Activated CD4-positive, alpha-beta memory T cell treated with anti-CD3 and anti-CD28 coated beads for 36 hours (primary cell): ENCODE measurements around the gene GPR18. TPM values are rescaled to one million over a fixed set of nuclear protein-coding genes. Genes with fewer than 3 reads are reported as not detected.
A peak's percentile ranks its signal among the peaks of the same experiment; 100 is the strongest.

Experiments
- CTCF ChIA-PET: fragments of 350-600 bp; sonication (Branson Sonifier 250); formaldehyde crosslinking; loops from one replicate; lab custom pipeline; 2021; ENCODE audit warnings: antibody characterized with exemption, inconsistent platforms; lab: Charles Lee
- POLR2A ChIA-PET: fragments of 350-600 bp; sonication (Branson Sonifier 250); formaldehyde crosslinking; loops from one replicate; lab custom pipeline; 2021; ENCODE audit warnings: antibody characterized with exemption; lab: Charles Lee
- DNase-seq: peaks from one replicate; pipeline ENCODE4 v3.0.0-alpha.2; 2020
- H3K27ac Mint-ChIP-seq: one replicate; pipeline ENCODE4 v1.8.0; 2021; ENCODE audit warnings: mixed read lengths
- H3K27me3 Mint-ChIP-seq: one replicate; pipeline ENCODE4 v1.8.0; 2021; ENCODE audit warnings: mixed read lengths
- H3K36me3 Mint-ChIP-seq: one replicate; pipeline ENCODE4 v1.8.0; 2021; ENCODE audit warnings: mixed read lengths
- H3K4me1 Mint-ChIP-seq: one replicate; pipeline ENCODE4 v1.8.0; 2021; ENCODE audit warnings: low read depth, mixed read lengths
- H3K4me3 Mint-ChIP-seq: one replicate; pipeline ENCODE4 v1.8.0; 2021; ENCODE audit warnings: mild to moderate bottlenecking, mixed read lengths
- H3K9me3 Mint-ChIP-seq: one replicate; pipeline ENCODE4 v1.8.0; 2021; ENCODE audit warnings: mixed read lengths
- intact Hi-C: fragments of 100-400 bp; cut with micrococcal nuclease; formaldehyde crosslinking; loops from one replicate; pipeline ENCODE4 v1.15.1; 2023
- total RNA-seq, 2 experiments: library from RNA; stranded (reverse); gene quantifications; one replicate each; pipeline ENCODE4 v1.2.3, GENCODE V29; 2021

GPR18 gene
- total RNA-seq, 2 experiments from 2014 or later, result 2.4 to 2.8 TPM

DNA sequence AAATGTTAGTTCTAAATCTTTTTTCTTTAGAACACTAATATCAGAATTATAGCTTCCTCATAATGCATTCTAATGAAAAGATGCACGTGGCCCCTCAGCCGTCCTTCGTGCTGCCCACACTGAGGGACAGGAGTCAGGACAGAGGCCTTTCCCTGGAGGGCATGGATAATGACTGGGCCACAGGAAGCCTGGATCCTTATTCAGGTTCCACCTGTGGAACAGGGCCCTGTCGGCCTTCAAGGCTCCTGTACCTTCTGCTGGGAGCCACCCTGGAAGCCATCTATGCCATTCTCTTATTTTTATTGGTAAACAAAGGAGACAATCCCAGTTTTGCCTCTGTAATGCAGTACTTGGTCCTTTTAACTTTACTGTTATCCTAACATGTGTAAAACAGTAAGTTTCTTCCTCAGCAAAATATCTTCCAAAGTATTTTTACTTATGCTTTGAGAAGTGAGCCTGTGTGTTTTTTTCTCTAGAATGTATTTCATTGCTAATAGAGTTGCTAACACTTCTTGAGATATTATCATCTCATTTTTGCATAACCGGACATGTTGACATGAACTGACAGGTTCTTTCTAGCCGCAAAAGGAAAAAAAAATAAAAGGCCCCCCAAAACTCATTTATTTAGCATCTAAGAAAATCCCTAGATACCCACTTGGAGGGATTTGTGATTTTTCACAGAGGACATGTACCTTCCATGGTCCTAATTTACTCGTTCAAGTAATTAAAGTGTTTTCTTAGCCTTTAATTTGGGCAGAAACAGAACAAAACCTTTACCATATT, 43.1 kb upstream of the GPR18 start:
- ChIA-PET CTCF (interaction anchor here (0.6 to 9.8 kb wide), 10 partner anchors 10 to 135 kb away, joined by 3 to 93 read pairs (median 4); no protein-coding TSS in a partner anchor), POLR2A (interaction anchor here (1.0 to 14.1 kb wide), 7 partner anchors 10 to 53 kb away, joined by 3 to 246 read pairs (median 10); no protein-coding TSS in a partner anchor)
- peak overlapping the region; percentile 54 for H3K4me3 Mint-ChIP-seq
- H3K36me3 Mint-ChIP-seq, result peaks cover 54% of the 10 kb centered on the region
- no peaks in the 10 kb centered on the region for H3K9me3 Mint-ChIP-seq
- H3K27ac Mint-ChIP-seq, result peak overlapping the region; percentile 84
- DNase-seq, result no peak
- peaks cover 73% of the 10 kb centered on the region for H3K4me1 Mint-ChIP-seq
- intact Hi-C loops, result loop anchor here (10.0 kb wide), 1 partner anchor 304 kb away; the partner anchor contains the start of gene CLYBL
- no peaks in the 10 kb centered on the region for H3K27me3 Mint-ChIP-seq

DNA sequence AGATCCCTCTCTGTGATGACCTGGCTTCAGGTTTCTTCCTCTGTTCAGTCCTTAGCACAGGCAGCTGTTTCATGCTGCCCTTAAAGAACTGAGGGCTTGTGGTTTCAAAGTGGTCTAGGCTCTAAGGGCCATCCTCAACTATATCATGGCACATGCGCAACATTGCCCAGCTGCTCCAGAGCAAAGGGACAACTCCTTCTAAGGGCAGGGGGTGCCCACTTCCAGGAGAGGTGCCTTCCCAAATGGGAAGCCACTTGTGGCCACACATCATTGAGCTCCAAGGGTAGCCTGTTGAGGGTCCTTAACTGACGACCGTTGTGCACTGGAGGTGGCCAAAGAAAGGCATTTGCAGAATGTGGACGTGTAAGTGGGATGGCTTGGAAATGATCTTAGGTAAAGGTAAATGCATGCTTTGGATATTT, 41.8 kb upstream of the GPR18 start:
- CTCF ChIA-PET, result interaction anchor here (0.7 to 9.8 kb wide), 6 partner anchors 21 to 135 kb away, joined by 3 to 93 read pairs (median 5); partner anchors contain the start of gene GPR18
- Mint-ChIP-seq H3K4me1 (peaks cover 82% of the 10 kb centered on the region), H3K27ac (peak overlapping the region; percentile 84), H3K36me3 (peaks cover 55% of the 10 kb centered on the region), H3K9me3 (no peaks in the 10 kb centered on the region), H3K4me3 (peak overlapping the region; percentile 59), H3K27me3 (no peaks in the 10 kb centered on the region)
- intact Hi-C loops, result loop anchor here (1.0 to 10.0 kb wide), 2 partner anchors 7 to 305 kb away; partner anchors contain the start of genes CLYBL and GPR183
- no peak for DNase-seq
- POLR2A ChIA-PET, result interaction anchor here (0.8 to 14.1 kb wide), 9 partner anchors 7 to 81 kb away, joined by 3 to 246 read pairs (median 5); partner anchors contain the start of genes GPR18 and GPR183

DNA sequence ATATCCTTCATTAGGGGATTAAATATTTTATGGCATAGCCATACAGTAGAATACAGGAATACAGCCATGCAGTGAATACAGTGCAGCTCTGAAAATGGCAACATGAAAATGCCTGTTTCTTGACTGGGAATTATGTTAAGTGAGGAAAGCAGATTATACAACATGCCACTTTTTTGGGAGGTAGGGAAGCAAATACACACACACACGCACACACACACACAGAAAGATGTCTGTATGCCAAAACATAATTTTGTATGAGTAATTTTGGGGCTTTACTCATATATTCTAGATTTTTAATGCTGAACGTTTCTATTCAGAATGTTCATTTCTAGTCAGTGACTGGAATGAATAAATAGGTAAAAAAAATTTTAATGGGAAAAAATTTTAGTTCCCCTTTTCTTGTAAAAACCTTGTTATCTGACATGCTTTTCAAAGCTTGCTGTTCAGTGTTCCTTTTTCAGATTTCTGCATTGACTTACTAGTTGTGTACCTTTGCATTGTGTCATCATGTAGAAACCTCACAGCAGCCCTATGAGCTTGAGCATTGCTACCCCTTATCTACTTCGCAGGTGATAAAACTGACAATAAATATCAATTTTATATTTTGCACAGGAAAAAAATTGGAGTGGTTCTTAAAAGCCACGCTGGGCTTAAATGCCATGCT, 41.2 kb upstream of the GPR18 start:
- Mint-ChIP-seq H3K4me3 (peak overlapping the region; percentile 61), H3K36me3 (peaks cover 51% of the 10 kb centered on the region), H3K27me3 (no peaks in the 10 kb centered on the region), H3K27ac (peak overlapping the region; percentile 84), H3K9me3 (no peaks in the 10 kb centered on the region), H3K4me1 (peaks cover 81% of the 10 kb centered on the region)
- CTCF ChIA-PET, result interaction anchor here (0.7 to 9.8 kb wide), 8 partner anchors 12 to 136 kb away, joined by 3 to 93 read pairs (median 4); partner anchors contain the start of gene GPR18
- intact Hi-C loops, result loop anchor here (1.0 kb wide), 1 partner anchor 8 kb away; the partner anchor contains the start of gene GPR183
- POLR2A ChIA-PET, result interaction anchor here (0.8 to 14.1 kb wide), 9 partner anchors 8 to 82 kb away, joined by 3 to 246 read pairs (median 5); partner anchors contain the start of genes GPR18 and GPR183
- no peak for DNase-seq

DNA sequence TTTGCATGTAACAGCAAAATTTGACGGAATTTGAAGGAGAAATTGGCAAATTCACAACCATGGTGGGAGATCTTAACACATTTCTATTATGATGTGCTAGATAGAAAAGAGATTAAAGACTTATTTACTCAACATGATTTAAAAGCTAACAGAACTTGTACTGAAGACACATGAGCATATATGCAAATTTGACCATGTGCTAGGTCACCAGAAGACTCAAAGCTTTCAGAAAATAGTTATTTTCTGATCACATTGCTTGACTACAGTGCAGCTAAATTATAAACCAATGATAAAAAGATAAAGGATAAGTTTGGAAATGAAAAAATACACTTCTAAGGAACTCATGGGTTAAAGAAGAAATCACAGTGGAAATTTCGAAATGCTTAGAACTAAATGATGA, 39.9 kb upstream of the GPR18 start:
- intact Hi-C loops, result no loop called here
- Mint-ChIP-seq H3K27ac (peak overlapping the region; percentile 88), H3K27me3 (no peaks in the 10 kb centered on the region), H3K4me1 (peaks cover 84% of the 10 kb centered on the region), H3K9me3 (no peaks in the 10 kb centered on the region), H3K4me3 (peak overlapping the region; percentile 53), H3K36me3 (peaks cover 50% of the 10 kb centered on the region)
- no peak for DNase-seq
- CTCF ChIA-PET, result interaction anchor here (0.6 to 9.8 kb wide), 10 partner anchors 9 to 137 kb away, joined by 3 to 93 read pairs (median 4); no protein-coding TSS in a partner anchor
- POLR2A ChIA-PET, result interaction anchor here (1.0 to 14.1 kb wide), 9 partner anchors 9 to 86 kb away, joined by 3 to 246 read pairs (median 5); partner anchors contain the start of genes GPR18 and GPR183

DNA sequence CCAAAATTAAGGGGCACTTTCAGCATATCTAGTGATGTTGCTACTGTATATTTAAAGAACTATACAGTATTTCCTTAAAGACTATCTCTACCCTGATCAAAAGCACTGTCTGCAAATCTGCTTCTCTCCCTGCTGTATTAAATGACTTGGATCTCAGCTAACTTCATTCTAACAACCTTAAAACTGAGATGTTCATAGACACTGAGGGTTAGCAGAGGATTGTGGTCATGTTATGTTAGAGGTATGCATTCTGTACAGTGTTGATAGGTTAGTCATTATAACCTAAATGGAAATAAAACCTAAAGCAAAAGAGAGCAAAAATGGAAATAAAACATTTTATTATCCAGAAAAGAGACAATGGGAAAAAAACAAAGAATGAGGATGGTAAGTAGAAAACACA, 39.2 kb upstream of the GPR18 start:
- Mint-ChIP-seq H3K27me3 (no peaks in the 10 kb centered on the region), H3K4me3 (peak overlapping the region; percentile 53), H3K36me3 (peaks cover 50% of the 10 kb centered on the region), H3K27ac (peak overlapping the region; percentile 88), H3K4me1 (peaks cover 83% of the 10 kb centered on the region), H3K9me3 (no peaks in the 10 kb centered on the region)
- intact Hi-C loops, result loop anchor here (2.0 kb wide), 1 partner anchor 135 kb away; no protein-coding TSS in a partner anchor
- POLR2A ChIA-PET, result interaction anchor here (0.9 to 14.1 kb wide), 14 partner anchors 9 to 86 kb away, joined by 3 to 246 read pairs (median 5); partner anchors contain the start of genes GPR18 and GPR183
- CTCF ChIA-PET, result interaction anchor here (1.0 to 9.8 kb wide), 11 partner anchors 8 to 138 kb away, joined by 3 to 93 read pairs (median 4); partner anchors contain the start of gene GPR183
- DNase-seq, result no peak

DNA sequence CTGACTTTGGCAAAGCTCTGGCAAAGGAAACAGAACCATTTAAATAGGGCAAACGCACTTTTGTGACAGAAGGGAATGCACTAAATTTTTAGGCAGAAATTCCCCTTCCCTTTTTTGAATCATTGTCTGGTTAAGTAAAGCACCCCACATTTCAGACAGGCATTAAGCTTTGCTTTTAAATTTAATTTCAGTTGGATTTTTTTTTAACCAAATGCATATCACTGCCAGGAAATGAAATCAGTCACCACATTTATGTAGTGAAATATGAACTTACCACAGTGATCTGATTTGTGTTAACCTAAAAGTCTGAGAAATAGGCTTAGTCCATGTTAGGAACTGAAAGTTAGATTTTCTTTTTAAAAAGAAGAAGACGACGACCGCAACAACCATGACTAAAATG, 38.2 kb upstream of the GPR18 start:
- CTCF ChIA-PET, result interaction anchor here (1.0 to 9.8 kb wide), 7 partner anchors 11 to 139 kb away, joined by 3 to 93 read pairs (median 4); partner anchors contain the start of gene GPR183
- H3K27me3 Mint-ChIP-seq, result no peaks in the 10 kb centered on the region
- intact Hi-C loops, result loop anchor here (1.0 to 2.0 kb wide), 6 partner anchors 8 to 136 kb away; no protein-coding TSS in a partner anchor
- DNase-seq, result no peak
- peaks cover 80% of the 10 kb centered on the region for H3K4me1 Mint-ChIP-seq
- POLR2A ChIA-PET, result interaction anchor here (0.6 to 14.1 kb wide), 20 partner anchors 8 to 206 kb away, joined by 3 to 246 read pairs (median 4); partner anchors contain the start of gene GPR183
- H3K9me3 Mint-ChIP-seq, result no peaks in the 10 kb centered on the region
- peak overlapping the region; percentile 47 for H3K4me3 Mint-ChIP-seq
- H3K36me3 Mint-ChIP-seq, result peaks cover 46% of the 10 kb centered on the region
- peak overlapping the region; percentile 88 for H3K27ac Mint-ChIP-seq

DNA sequence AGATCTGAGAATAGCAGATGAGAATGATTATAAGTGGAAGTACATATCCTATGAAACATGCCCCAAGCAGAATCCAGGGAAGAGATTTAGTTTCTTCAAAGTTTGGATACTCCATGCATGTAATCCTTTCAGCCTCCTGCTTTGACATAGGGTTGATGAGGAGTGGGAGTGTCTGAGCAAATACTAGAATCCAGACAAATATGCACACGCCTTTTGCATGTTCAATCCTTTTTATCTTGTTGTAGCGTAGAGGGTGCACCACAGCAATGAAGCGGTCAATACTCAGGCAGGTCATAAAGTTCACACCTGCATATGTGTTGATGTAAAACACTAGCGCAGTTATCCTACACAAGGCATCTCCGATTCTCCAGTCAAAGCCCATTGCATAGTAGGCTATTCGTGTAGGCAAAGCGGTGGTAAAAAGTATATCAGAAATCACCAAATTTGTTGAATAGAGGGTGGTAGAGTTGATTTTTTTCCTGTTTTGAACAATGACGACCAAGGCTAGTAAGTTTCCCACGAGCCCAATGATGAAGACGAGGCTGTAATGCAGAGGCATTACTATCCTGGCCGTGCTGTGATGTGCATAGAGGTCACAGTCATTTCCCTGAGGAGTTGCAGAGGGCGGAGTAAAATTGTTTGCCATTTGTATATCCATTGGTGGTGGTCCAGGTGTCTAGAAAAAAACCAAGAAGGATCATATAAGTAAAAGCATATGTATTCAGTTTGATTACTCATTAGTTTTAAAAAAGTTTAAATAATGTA, 37.5 kb upstream of the GPR18 start:
- intact Hi-C loops, result loop anchor here (1.0 to 2.0 kb wide), 7 partner anchors 7 to 137 kb away; no protein-coding TSS in a partner anchor
- Mint-ChIP-seq H3K4me3 (peak overlapping the region; percentile 46), H3K9me3 (no peaks in the 10 kb centered on the region), H3K36me3 (peaks cover 46% of the 10 kb centered on the region), H3K4me1 (peaks cover 83% of the 10 kb centered on the region), H3K27me3 (no peaks in the 10 kb centered on the region), H3K27ac (peak overlapping the region; percentile 82)
- DNase-seq, result no peak
- POLR2A ChIA-PET, result interaction anchor here (0.6 to 14.1 kb wide), 16 partner anchors 7 to 139 kb away, joined by 3 to 246 read pairs (median 4); partner anchors contain the start of gene GPR183
- CTCF ChIA-PET, result interaction anchor here (1.0 to 5.5 kb wide), 6 partner anchors 10 to 140 kb away, joined by 3 to 46 read pairs (median 4); no protein-coding TSS in a partner anchor

DNA sequence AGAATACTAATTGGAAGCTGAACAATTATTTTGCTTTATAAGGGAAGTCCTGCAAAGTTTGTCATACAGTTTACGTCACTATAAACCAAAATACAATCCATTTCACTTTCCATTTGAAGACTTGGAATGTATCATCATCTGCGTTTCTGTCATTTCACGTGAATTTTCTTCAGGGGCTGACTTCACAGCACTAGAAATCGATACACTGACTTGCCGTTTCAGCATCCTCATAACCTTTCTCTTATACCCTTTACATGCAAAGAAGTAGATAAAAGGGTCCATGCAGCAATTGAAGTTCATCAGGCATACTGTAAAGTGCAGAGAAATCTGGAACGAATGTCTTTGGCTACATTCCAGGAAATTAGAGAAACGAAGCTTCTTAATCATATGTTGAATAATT, 36.8 kb upstream of the GPR18 start:
- Mint-ChIP-seq H3K4me1 (peaks cover 83% of the 10 kb centered on the region), H3K4me3 (peak overlapping the region; percentile 46), H3K36me3 (peaks cover 42% of the 10 kb centered on the region), H3K27ac (peak overlapping the region; percentile 82), H3K27me3 (no peaks in the 10 kb centered on the region), H3K9me3 (no peaks in the 10 kb centered on the region)
- intact Hi-C loops, result loop anchor here (1.0 kb wide), 1 partner anchor 57 kb away; no protein-coding TSS in a partner anchor
- ChIA-PET POLR2A (interaction anchor here (0.8 to 1.7 kb wide), 6 partner anchors 11 to 57 kb away, joined by 3 to 7 read pairs (median 4); partner anchors contain the start of gene GPR183), CTCF (interaction anchor here (0.8 to 1.6 kb wide), 4 partner anchors 9 to 141 kb away, joined by 3 to 4 read pairs (median 3); no protein-coding TSS in a partner anchor)
- DNase-seq, result no peak

DNA sequence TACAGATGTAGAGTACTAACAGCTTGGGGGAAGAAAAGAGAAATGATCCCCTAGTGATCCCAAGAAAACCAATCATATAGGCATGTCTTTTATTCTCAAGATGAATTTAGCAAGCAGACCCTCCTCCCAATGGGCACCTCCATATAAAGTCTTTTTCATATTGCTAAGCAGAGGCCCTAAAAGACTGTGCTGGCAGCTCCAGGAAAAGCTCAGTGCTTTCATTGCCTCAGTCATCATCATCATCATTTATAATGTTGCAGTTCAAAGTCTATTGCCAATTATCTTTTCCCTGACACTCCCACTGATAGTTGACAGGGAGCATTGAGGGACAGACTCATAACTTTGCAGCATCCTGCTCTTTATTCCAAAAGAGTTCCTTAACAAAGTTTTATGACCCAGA, 36.0 kb upstream of the GPR18 start:
- ChIA-PET CTCF (interaction anchor here (0.8 to 1.9 kb wide), 4 partner anchors 24 to 94 kb away, joined by 3 to 11 read pairs (median 4); no protein-coding TSS in a partner anchor), POLR2A (interaction anchor here (1.1 to 1.7 kb wide), 7 partner anchors 12 to 140 kb away, joined by 3 to 7 read pairs (median 4); partner anchors contain the start of gene GPR183)
- H3K27me3 Mint-ChIP-seq, result no peaks in the 10 kb centered on the region
- no peak for DNase-seq
- H3K4me3 Mint-ChIP-seq, result no peak overlapping the region
- H3K27ac Mint-ChIP-seq, result peak overlapping the region; percentile 61
- H3K36me3 Mint-ChIP-seq, result peaks cover 41% of the 10 kb centered on the region
- peaks cover 84% of the 10 kb centered on the region for H3K4me1 Mint-ChIP-seq
- intact Hi-C loops, result no loop called here
- H3K9me3 Mint-ChIP-seq, result no peaks in the 10 kb centered on the region

DNA sequence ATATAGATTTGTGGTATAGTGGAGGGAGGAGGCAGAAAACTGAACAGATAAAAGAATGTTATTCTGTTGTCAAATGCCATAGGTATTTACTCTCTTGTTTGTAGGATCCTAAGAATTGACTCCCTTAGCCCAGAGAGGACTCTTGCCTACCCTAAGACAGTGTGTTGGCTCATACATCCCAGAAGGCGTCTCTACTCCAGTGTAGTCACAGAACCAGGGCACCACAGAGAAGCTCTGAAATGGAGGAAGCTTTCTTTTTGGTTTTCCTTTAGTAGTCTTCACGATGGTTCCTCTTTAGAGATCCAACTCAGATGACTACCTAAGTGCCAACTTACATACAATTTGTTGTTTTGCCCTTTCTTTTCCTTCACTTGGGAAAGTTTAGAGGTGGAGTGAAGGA, 35.0 kb upstream of the GPR18 start:
- Mint-ChIP-seq H3K27me3 (no peaks in the 10 kb centered on the region), H3K9me3 (no peaks in the 10 kb centered on the region), H3K27ac (peak overlapping the region; percentile 31), H3K4me1 (peaks cover 86% of the 10 kb centered on the region), H3K36me3 (peaks cover 41% of the 10 kb centered on the region), H3K4me3 (no peak overlapping the region)
- ChIA-PET CTCF (interaction anchor here (0.6 to 1.9 kb wide), 4 partner anchors 23 to 144 kb away, joined by 3 to 11 read pairs (median 4); no protein-coding TSS in a partner anchor), POLR2A (interaction anchor here (1.3 to 1.4 kb wide), 2 partner anchors 11 to 141 kb away, joined by 3 to 4 read pairs; no protein-coding TSS in a partner anchor)
- intact Hi-C loops, result no loop called here
- DNase-seq, result no peak
